ENCODE measurements around the gene PFN3. TPM values are rescaled to one million over a fixed set of nuclear protein-coding genes. Genes with fewer than 3 reads are reported as not detected.

The PFN3 gene
- total RNA-seq, 3 donors from 2014 or later (not counting 1 experiment from before 2014, with no cell fraction given): not detected

GRCh38 chr5:177443144-177443983, 42.9 kb upstream of the PFN3 start:
- intact Hi-C loops (cut with micrococcal nuclease): no loop called here
- Histone ChIP-seq H3K27me3 (ENCODE audit: control insufficient read depth, insufficient read depth, low read length) (no peaks in the 10 kb centered on the region), H3K36me3 (ENCODE audit: control insufficient read depth, insufficient read depth, low read length) (peaks cover 47% of the 10 kb centered on the region), H3K9me3 (ENCODE audit: control insufficient read depth, insufficient read depth, low read length) (no peaks in the 10 kb centered on the region), H3K27ac (ENCODE audit: low read length) (peak overlapping the region; percentile 78), H3K4me1 (ENCODE audit: control insufficient read depth, insufficient read depth, low read length) (peaks cover 45% of the 10 kb centered on the region), H3K4me3 (ENCODE audit: low read length) (no peak overlapping the region)
- TF ChIP-seq CTCF (IDR thresholded peaks at IDR 0.05): no peak
- Mint-ChIP-seq H3K27ac (peak overlapping the region; percentile 76 to 84), H3K4me3 (no peak overlapping the region), H3K9me3 (no peaks in the 10 kb centered on the region), H3K36me3 (no peaks in the 10 kb centered on the region), H3K4me1 (peaks cover 33 to 53% of the 10 kb centered on the region in 2 donors), H3K27me3 (ENCODE audit: low read depth in 2 of 2) (no peaks in the 10 kb centered on the region)
- DNase-seq: no peak
- ATAC-seq: no peak
- WGBS (ENCODE audit: insufficient coverage): 79% methylated on average over 15 of the region's 15 CpGs

DNA sequence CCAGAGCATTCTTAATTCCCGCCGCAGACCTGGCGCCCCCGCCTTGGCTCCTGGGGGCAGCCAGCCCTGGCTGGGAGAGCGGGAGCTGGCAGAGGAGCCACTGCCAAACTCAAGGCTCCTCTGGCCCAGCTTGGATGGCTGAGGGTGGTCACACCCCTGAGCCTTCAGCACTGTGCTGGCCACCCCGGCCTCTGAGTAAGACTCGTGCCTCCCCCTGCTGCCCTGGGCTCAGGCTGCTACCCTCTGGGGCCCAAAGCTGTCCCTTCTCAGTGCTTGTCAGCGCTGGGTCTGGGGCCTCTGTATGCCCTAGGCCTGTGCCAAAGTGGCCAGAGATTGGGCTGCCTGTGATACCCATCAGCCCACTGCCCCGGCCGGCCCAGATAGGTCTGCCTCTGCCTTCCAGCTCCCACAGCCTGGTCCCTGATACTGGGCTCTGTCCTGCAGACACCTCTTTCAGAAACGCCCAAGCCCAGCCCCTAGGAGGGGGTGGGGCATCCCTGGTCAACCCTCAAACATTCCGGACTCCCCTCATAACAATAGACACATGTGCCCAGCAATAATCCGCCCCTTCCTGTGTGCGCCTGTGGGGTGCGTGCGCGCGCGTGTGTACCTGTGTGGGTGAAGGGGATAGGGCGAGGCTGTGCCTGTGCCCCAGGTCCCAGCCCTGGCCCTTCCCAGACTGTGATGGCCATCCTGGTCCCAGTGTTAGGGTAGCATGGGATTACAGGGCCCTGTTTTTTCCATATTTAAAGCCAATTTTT, 41.8 kb upstream of the PFN3 start:
- Mint-ChIP-seq H3K4me1 (peaks cover 27 to 50% of the 10 kb centered on the region in 2 donors), H3K27me3 (ENCODE audit: low read depth in 2 of 2) (no peaks in the 10 kb centered on the region), H3K9me3 (no peaks in the 10 kb centered on the region), H3K36me3 (no peaks in the 10 kb centered on the region), H3K4me3 (no peak overlapping the region), H3K27ac (peak overlapping the region; percentile 41 to 76)
- ATAC-seq (no peak), DNase-seq (peak in 1 of 2 donors; percentile 6)
- no peaks in the 10 kb centered on the region for H3K9me3 ChIP-seq (ENCODE audit: control insufficient read depth, insufficient read depth, low read length)
- 95% methylated on average over 19 of the region's 20 CpGs for WGBS (ENCODE audit: insufficient coverage)
- H3K27ac ChIP-seq (ENCODE audit: low read length): no peak overlapping the region
- peaks cover 57% of the 10 kb centered on the region for H3K36me3 ChIP-seq (ENCODE audit: control insufficient read depth, insufficient read depth, low read length)
- H3K27me3 ChIP-seq (ENCODE audit: control insufficient read depth, insufficient read depth, low read length): no peaks in the 10 kb centered on the region
- peaks cover 40% of the 10 kb centered on the region for H3K4me1 ChIP-seq (ENCODE audit: control insufficient read depth, insufficient read depth, low read length)
- no peak overlapping the region for H3K4me3 ChIP-seq (ENCODE audit: low read length)
- TF ChIP-seq CTCF (IDR thresholded peaks at IDR 0.05): no peak
- intact Hi-C loops (cut with micrococcal nuclease): no loop called here

DNA sequence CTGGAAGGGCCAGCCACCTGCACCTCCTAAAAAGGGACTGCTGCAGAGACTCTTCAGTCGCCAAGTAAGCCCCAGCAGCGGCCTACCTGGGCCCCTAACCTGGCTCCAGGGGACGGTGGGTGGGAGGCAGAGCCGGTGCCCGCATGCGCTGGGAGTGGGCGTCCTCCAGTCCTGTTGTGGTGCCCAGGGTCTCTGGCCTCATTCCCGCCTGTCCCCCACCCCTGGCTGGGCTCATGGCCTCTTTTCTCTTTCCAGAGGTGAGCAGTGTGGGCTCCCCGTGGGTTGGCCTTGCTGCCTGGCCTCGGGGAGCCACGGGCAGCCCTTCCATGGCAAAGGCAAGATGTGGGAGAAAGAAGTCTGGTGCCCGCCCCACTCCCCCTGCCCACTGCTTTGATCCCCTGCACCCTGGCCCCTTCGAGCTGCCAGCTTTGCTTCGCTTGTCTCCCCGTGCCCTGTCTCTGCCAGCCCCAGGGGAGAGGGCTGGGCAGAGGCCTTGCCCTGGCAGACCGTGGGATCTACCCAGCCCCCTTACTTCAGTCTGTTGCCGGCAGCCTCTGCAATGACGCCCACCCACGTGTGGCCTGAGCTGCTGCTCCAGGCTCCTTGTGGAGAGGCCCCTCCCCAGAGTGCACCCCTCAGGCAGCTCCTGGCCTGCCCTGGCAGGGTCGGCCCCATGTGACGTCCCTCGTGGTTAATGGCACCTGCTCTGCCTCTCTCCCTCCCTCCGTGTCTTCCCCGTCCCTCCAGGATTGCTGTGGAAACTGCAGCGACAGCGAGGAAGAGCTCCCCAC, 40.7 kb upstream of the PFN3 start:
- DNase-seq (no peak), ATAC-seq (no peak)
- Histone ChIP-seq H3K36me3 (ENCODE audit: control insufficient read depth, insufficient read depth, low read length) (peaks cover 66% of the 10 kb centered on the region), H3K27ac (ENCODE audit: low read length) (no peak overlapping the region), H3K27me3 (ENCODE audit: control insufficient read depth, insufficient read depth, low read length) (no peaks in the 10 kb centered on the region), H3K4me3 (ENCODE audit: low read length) (no peak overlapping the region), H3K4me1 (ENCODE audit: control insufficient read depth, insufficient read depth, low read length) (peaks cover 44% of the 10 kb centered on the region), H3K9me3 (ENCODE audit: control insufficient read depth, insufficient read depth, low read length) (no peaks in the 10 kb centered on the region)
- Mint-ChIP-seq H3K4me3 (no peak overlapping the region), H3K9me3 (no peaks in the 10 kb centered on the region), H3K4me1 (peaks cover 26 to 58% of the 10 kb centered on the region in 2 donors), H3K27ac (peak overlapping the region in 1 of 2 donors; percentile 76), H3K36me3 (no peaks in the 10 kb centered on the region), H3K27me3 (ENCODE audit: low read depth in 2 of 2) (no peaks in the 10 kb centered on the region)
- no peak for TF ChIP-seq CTCF (IDR thresholded peaks at IDR 0.05)
- 90% methylated on average over 26 of the region's 26 CpGs for WGBS (ENCODE audit: insufficient coverage)
- intact Hi-C loops (cut with micrococcal nuclease): no loop called here
